ENCODE data around the gene MSANTD2.
"Not testable (repeated sequence)": the region's sequence is repeated elsewhere in the genome, so short reads cannot be mapped to it uniquely, and the experiment has no call there.

Gene MSANTD2

DNA sequence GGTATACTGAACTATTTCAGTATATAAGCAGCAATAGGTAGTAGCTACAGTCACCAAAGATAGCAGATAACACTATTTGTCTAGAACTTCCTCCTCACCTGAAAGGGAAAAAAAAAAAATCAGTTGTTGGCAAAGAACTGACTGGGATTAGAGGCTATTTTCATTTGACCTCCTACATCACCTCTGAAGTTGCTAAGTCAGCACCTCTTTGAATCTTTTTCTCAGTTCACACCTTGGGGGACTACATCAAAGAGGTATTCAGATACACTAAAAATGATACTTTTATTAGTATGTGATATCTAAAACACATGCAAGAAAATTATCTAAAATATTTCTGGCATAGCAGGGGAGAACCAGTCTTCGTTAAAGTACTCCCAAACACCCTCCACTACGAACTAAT, 16.2 kb downstream of the MSANTD2 start:
- Histone ChIP-seq H3K4me3 (ENCODE audit: low read depth, low read length) (no peak overlapping the region), H3K9me3 (ENCODE audit: severe bottlenecking) (no peaks in the 10 kb centered on the region), H3K36me3 (no peaks in the 10 kb centered on the region), H3K27ac (no peak overlapping the region), H3K27me3 (ENCODE audit: insufficient read depth, low read depth, severe bottlenecking) (no peaks in the 10 kb centered on the region)
- no peak for DNase-seq
- TF ChIP-seq, protein P1, sequence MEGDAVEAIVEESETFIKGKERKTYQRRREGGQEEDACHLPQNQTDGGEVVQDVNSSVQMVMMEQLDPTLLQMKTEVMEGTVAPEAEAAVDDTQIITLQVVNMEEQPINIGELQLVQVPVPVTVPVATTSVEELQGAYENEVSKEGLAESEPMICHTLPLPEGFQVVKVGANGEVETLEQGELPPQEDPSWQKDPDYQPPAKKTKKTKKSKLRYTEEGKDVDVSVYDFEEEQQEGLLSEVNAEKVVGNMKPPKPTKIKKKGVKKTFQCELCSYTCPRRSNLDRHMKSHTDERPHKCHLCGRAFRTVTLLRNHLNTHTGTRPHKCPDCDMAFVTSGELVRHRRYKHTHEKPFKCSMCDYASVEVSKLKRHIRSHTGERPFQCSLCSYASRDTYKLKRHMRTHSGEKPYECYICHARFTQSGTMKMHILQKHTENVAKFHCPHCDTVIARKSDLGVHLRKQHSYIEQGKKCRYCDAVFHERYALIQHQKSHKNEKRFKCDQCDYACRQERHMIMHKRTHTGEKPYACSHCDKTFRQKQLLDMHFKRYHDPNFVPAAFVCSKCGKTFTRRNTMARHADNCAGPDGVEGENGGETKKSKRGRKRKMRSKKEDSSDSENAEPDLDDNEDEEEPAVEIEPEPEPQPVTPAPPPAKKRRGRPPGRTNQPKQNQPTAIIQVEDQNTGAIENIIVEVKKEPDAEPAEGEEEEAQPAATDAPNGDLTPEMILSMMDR (IDR thresholded peaks at IDR 0.05; ENCODE audit: low read depth, low read length): no peak

DNA sequence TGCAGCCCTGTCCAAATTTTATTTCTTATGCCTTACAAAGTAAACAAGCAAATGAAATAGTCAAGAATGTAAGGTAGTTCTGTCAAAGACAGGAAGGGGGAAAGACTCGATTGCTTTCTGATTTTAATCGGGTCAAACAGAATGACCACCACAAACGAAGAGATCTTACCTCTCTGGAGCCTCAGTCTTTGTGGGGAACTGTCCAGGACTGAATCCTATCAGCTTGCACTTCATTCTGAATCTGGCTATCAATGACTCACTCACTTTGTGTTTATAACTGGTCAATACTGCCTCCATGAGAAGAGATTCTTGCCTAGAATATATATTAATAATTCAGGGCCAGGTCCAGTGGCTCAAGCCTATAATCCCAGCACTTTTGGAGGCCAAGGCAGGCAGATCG, 17.2 kb downstream of the MSANTD2 start:
- DNase-seq: no peak
- no peak overlapping the region for H3K27ac ChIP-seq
- no peak overlapping the region for H3K4me3 ChIP-seq (ENCODE audit: low read depth, low read length)
- H3K9me3 ChIP-seq (ENCODE audit: severe bottlenecking): no peaks in the 10 kb centered on the region
- TF ChIP-seq, protein P1 (IDR thresholded peaks at IDR 0.05; ENCODE audit: low read depth, low read length): no peak
- no peaks in the 10 kb centered on the region for H3K36me3 ChIP-seq
- H3K27me3 ChIP-seq (ENCODE audit: insufficient read depth, low read depth, severe bottlenecking): no peaks in the 10 kb centered on the region

DNA sequence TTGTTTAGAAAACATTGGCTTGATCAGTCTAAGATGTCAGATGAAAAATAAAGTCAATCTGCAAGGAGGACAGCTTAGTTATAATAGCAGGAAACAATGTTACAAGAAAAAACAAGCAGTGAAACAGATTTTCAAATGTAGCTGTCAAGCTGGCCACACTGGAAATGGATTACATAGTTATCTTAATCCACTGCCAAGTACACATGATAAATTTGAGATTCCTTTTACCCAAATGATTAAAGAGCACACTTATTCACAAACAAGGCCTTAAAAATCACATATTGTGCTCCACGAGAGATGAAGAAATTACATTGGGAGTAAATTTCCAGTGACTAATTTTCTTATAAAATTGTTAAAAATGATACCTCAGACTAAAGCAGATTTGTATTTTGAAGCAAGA, 20.6 kb downstream of the MSANTD2 start:
- DNase-seq: no peak
- Histone ChIP-seq H3K27ac (no peak overlapping the region), H3K9me3 (ENCODE audit: severe bottlenecking) (no peaks in the 10 kb centered on the region), H3K27me3 (ENCODE audit: insufficient read depth, low read depth, severe bottlenecking) (no peaks in the 10 kb centered on the region), H3K4me3 (ENCODE audit: low read depth, low read length) (no peak overlapping the region), H3K36me3 (no peaks in the 10 kb centered on the region; the same call in 1 of the 2 replicates)
- TF ChIP-seq, protein P1 (IDR thresholded peaks at IDR 0.05; ENCODE audit: low read depth, low read length): no peak

DNA sequence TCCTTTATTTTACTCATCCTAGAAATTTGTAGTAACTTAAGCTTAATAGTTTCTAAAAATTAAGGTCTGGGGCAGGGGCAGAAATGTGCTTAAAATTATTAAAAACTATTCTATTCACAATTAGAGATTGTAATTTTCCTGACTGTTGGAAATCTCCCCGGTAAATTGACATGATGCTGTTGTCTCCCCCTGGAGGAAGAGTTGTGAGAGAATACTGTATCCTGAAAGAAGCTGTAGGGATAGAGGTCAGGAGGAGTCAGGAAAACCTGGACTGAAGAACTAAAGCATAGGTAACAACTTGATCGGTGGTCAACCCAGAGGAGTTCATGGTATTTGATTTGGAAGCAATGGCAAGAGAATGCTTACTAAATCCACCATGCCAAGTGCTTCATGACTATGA, 21.9 kb downstream of the MSANTD2 start:
- TF ChIP-seq, protein P1 (IDR thresholded peaks at IDR 0.05; ENCODE audit: low read depth, low read length): 0 out of 2 replicates have a peak, but pooled peaks have one; percentile 8
- Histone ChIP-seq H3K36me3 (peaks cover 4% of the 10 kb centered on the region; the same call in 1 of the 2 replicates), H3K27ac (no peak overlapping the region), H3K9me3 (ENCODE audit: severe bottlenecking) (no peaks in the 10 kb centered on the region), H3K4me3 (ENCODE audit: low read depth, low read length) (no peak overlapping the region), H3K27me3 (ENCODE audit: insufficient read depth, low read depth, severe bottlenecking) (no peaks in the 10 kb centered on the region)
- DNase-seq: no peak

DNA sequence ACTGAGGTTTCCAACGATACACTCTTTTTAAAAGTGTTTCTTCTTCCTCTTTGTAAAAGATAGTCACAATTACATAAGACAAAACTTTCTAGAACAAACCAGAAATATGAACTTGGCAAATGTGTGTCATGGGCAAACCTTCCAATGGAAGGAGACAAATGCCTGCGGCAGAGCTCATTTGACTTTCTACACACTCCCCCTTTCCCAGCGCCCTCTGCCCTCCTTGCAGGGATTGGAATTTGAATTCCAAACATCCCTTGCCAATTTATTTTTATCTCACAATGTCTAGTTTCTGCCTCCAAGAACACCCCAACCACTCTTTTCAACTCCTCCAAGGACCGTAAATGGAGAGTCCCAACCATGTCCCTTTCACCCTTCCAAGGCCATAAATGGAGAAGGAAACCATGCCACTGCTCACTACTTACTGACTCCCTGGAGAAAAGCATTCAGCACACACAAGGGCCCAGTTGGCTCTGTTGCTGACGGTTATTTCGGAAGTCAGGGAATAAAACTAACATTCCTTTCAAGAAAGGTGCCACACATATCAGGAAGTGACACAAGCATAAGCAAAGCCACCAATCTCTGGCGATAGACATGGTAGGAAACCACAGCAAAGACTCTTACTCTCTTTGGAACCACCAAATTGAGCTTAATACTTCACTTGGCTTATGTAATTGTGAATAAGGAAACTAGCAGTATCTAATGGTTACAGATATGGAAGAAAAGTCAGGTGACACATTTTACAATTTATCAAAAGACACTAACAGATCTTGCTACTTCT, 23.2 kb downstream of the MSANTD2 start:
- Histone ChIP-seq H3K4me3 (ENCODE audit: low read depth, low read length) (no peak overlapping the region), H3K27me3 (ENCODE audit: insufficient read depth, low read depth, severe bottlenecking) (no peaks in the 10 kb centered on the region), H3K9me3 (ENCODE audit: severe bottlenecking) (no peaks in the 10 kb centered on the region), H3K27ac (no peak overlapping the region), H3K36me3 (peaks cover 11% of the 10 kb centered on the region)
- no peak for DNase-seq
- TF ChIP-seq, protein P1 (IDR thresholded peaks at IDR 0.05; ENCODE audit: low read depth, low read length): no peak

DNA sequence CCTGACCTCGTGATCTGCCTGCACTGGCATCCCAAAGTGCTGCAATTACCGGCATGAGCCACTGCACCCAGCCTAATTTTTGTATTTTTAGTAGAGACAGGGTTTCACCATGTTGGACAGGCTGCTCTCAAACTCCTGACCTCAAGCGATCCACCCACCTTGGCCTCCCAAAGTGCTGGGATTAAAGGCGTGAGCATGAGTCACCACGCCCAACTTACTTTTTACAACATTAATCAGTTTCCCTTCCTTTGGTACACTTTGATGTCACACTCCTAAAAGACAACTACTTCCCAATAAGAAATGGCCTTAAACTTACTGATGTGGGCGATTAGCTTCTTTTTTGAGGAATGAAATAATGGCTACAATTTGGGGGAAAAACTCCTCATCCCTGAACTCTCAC, 29.2 kb downstream of the MSANTD2 start:
- H3K27me3 ChIP-seq (ENCODE audit: insufficient read depth, low read depth, severe bottlenecking); DNase-seq; H3K4me3 ChIP-seq (ENCODE audit: low read depth, low read length); H3K27ac ChIP-seq; H3K9me3 ChIP-seq (ENCODE audit: severe bottlenecking): not testable (repeated sequence)
- H3K36me3 ChIP-seq: peaks cover 30% of the 10 kb centered on the region

Measured in WERI-Rb-1 (cell line).